AG04450 (cell line): ENCODE data around the gene TNFRSF4. TPM values are rescaled to one million over a fixed set of nuclear protein-coding genes. Genes with fewer than 3 reads are reported as not detected.

Experiments
- CTCF ChIA-PET: fragments of 300-600, 350-600 bp; formaldehyde crosslinking; extraction: SDS; loops from one replicate; lab custom pipeline; 2022; ENCODE audit warnings: antibody characterized with exemption, inconsistent platforms; lab: Charles Lee
- POLR2A ChIA-PET: fragments of 350-600 bp; formaldehyde crosslinking; extraction: SDS; loops from one replicate; lab custom pipeline; 2021; ENCODE audit warnings: antibody characterized with exemption, inconsistent platforms; lab: Yijun Ruan, JAX
- DNase-seq: peaks from one replicate; pipeline ENCODE4 v3.0.0-alpha.2; 2011; ENCODE audit warnings: low read depth, low spot score
- H3K27ac ChIP-seq: one replicate; pipeline ENCODE4 v1.5.1; 2012; ENCODE audit warnings: low read depth, low read length, control low read depth
- H3K27me3 ChIP-seq: one replicate; pipeline ENCODE4 v1.6.0; 2012; ENCODE audit warnings: low read length; ENCODE audit not compliant: control insufficient read depth, insufficient read depth
- H3K4me3 ChIP-seq: 2 replicates; pipeline ENCODE4 v1.5.1; 2011; ENCODE audit warnings: mild to moderate bottlenecking, low read depth, low read length, control low read depth
- H3K9me3 ChIP-seq: 2 replicates; pipeline ENCODE4 v1.5.1; 2012; ENCODE audit warnings: low read length; ENCODE audit not compliant: control insufficient read depth, insufficient read depth
- CTCF ChIP-seq: IDR thresholded peaks from 2 replicates; pipeline ENCODE4 v1.5.1; 2011; ENCODE audit warnings: low read depth, low read length, control low read depth, inconsistent platforms
- polyA plus RNA-seq: library from polyadenylated mRNA; depleted of rRNA; stranded (reverse); fragments of >200 nt; gene quantifications from 2 replicates; pipeline ENCODE4 v1.2.3, GENCODE V29; 2011

The TNFRSF4 gene
- polyA plus RNA-seq, 1 experiment: 0.07 TPM

DNA sequence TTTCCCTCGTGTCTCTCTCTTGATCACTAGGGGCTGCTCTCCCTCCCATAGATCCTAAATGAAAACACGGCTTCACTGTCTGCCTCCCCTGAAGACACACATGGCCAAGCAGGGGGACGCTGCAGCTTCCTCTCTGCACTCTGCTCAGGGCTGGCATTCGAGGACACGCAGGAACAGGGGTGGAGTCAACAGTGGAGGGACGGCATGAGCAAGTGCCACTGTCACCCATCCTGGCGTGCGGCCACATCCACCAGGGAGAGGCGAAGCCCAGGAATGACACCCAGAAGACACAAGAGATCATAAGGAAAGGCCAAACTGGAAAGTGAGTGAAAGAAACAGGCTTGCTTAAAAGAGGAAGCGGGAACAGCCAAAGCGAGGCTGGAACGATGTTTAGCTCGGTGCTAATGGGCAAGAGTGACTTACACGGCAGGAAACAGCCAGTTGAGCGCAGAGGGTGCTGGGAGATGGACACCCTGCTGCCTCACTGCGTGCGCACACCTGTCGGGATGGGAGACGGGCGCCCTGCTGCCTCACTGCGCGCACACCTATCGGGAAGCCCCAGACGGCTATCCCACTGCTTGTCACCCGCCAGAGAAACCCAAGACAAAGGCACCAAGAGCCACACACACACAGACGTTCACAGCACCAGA lies 46.1 kb upstream of the TNFRSF4 start:
- CTCF ChIA-PET: interaction anchor here (0.7 kb wide), 1 partner anchor 138 kb away, joined by 4 read pairs; no protein-coding TSS in a partner anchor

GRCh38 chr1:1259540-1259939 lies 45.6 kb upstream of the TNFRSF4 start:
- peaks cover 4% of the 10 kb centered on the region; the same call in 1 of the 2 replicates for H3K9me3 ChIP-seq
- ChIA-PET CTCF (no interaction called here), POLR2A (no interaction called here)
- TF ChIP-seq CTCF: no peak
- H3K4me3 ChIP-seq: no peak overlapping the region
- no peak overlapping the region for H3K27ac ChIP-seq
- H3K27me3 ChIP-seq: no peaks in the 10 kb centered on the region
- no peak for DNase-seq

More for the DNA sequence above, 46.1 kb upstream of the TNFRSF4 start:
- Histone ChIP-seq H3K9me3 (peaks cover 4% of the 10 kb centered on the region; the same call in 1 of the 2 replicates), H3K27ac (peak overlapping the region; percentile 21), H3K4me3 (no peak overlapping the region), H3K27me3 (no peaks in the 10 kb centered on the region)
- no peak for TF ChIP-seq CTCF
- POLR2A ChIA-PET: no interaction called here
- no peak for DNase-seq

GRCh38 chr1:1259119-1259488 lies 45.2 kb upstream of the TNFRSF4 start:
- ChIA-PET CTCF (no interaction called here), POLR2A (interaction anchor here (0.6 kb wide), 1 partner anchor 32 kb away, joined by 4 read pairs; no protein-coding TSS in a partner anchor)
- TF ChIP-seq CTCF: no peak

DNA sequence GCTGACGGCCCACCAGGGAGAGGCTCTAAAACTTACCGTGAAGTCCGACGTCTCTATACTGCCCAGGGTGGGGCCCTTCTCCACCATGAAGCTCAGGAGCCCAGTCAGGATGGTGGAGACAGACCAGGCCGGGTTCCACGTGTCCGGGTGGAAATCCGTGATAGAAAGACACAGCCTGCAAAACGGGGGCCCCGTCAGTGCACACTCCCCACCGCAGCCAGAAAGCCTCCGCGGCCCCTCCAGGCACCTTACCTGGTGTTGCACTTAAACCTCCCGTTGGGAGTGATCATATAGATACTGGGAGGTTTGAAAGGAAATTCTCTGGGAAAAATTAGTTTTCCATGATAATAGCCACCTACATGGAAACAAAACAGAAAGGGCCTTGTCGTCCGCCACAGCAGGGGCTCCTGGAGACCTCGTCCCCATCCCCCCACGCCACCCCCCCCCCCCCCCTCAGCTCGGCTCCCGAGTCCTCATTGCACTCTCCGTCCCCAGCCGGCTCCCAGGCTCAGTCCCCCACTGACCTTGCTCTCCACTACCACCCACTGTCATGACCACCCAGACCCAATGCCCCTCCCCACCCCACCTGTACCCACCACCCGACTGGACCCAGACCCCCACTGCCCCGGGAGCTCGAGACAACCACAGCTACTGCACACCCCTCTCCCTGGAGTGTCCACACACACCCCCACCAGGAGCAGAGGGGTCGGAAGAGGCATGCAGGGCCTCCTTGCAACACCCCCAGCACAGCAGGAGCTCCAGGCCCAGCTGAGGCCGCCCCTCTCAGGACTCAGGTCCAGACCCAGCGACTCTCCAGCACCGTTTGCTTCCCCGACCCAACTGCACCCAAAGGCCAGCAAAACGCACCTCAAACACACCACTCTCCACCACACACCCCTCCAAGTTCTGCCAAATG lies 43.3 kb upstream of the TNFRSF4 start:
- TF ChIP-seq CTCF: no peak
- no peak overlapping the region for H3K4me3 ChIP-seq
- no peak for DNase-seq
- ChIA-PET POLR2A (interaction anchor here (0.7 kb wide), 2 partner anchors 13 to 28 kb away, joined by 6 to 9 read pairs; no protein-coding TSS in a partner anchor), CTCF (no interaction called here)
- H3K27ac ChIP-seq: no peak overlapping the region
- H3K27me3 ChIP-seq: no peaks in the 10 kb centered on the region
- H3K9me3 ChIP-seq: peaks cover 4% of the 10 kb centered on the region; the same call in 1 of the 2 replicates

More at GRCh38 chr1:1259119-1259488, 45.2 kb upstream of the TNFRSF4 start:
- Histone ChIP-seq H3K27me3 (no peaks in the 10 kb centered on the region), H3K4me3 (no peak overlapping the region), H3K27ac (no peak overlapping the region), H3K9me3 (peaks cover 4% of the 10 kb centered on the region; the same call in 1 of the 2 replicates)
- no peak for DNase-seq
